Superior temporal gyrus (tissue), 1 donor: ENCODE measurements around the gene HEYL.

Source experiments
- DNase-seq: peaks from one replicate; pipeline ENCODE4 v3.0.0-alpha.2; 2016; ENCODE audit errors: extremely low spot score

The HEYL gene

GRCh38 chr1:39638965-39639304, 508 bp downstream of the HEYL start:
- DNase-seq = no peak

GRCh38 chr1:39637361-39637760, 2.1 kb downstream of the HEYL start:
- DNase-seq = no peak

GRCh38 chr1:39635871-39636210, 3.6 kb downstream of the HEYL start:
- DNase-seq = no peak

GRCh38 chr1:39635205-39635870, 4.1 kb downstream of the HEYL start:
- no peak for DNase-seq

- no peak for DNase-seq
These were observed 6.0 kb downstream of the HEYL start for GRCh38 chr1:39633422-39633821.

GRCh38 chr1:39632682-39633417, 6.6 kb downstream of the HEYL start:
- no peak for DNase-seq

GRCh38 chr1:39632323-39632681, 7.1 kb downstream of the HEYL start:
- DNase-seq = no peak

- no peak for DNase-seq
These were observed 7.8 kb downstream of the HEYL start for GRCh38 chr1:39631361-39632322.

- no peak for DNase-seq
These were observed 10.6 kb downstream of the HEYL start for GRCh38 chr1:39628807-39629350.

- no peak for DNase-seq
These were observed 12.8 kb downstream of the HEYL start for GRCh38 chr1:39626646-39627045.

- DNase-seq = peak; percentile 22
These were observed 13.8 kb downstream of the HEYL start for GRCh38 chr1:39625462-39626273.

- DNase-seq = no peak
These were observed 14.4 kb downstream of the HEYL start for GRCh38 chr1:39625009-39625408.

- DNase-seq = no peak
These were observed 16.4 kb downstream of the HEYL start for GRCh38 chr1:39623053-39623452.

- no peak for DNase-seq
These were observed 17.0 kb downstream of the HEYL start for GRCh38 chr1:39622427-39622826.

- no peak for DNase-seq
These were observed 18.7 kb downstream of the HEYL start for GRCh38 chr1:39620659-39621165.

- no peak for DNase-seq
These were observed 21.9 kb downstream of the HEYL start for GRCh38 chr1:39617488-39618049.

- DNase-seq = no peak
These were observed 24.3 kb downstream of the HEYL start for GRCh38 chr1:39615086-39615673.

GRCh38 chr1:39614488-39614887, 25.0 kb downstream of the HEYL start:
- DNase-seq = no peak

- no peak for DNase-seq
These were observed 26.2 kb downstream of the HEYL start for GRCh38 chr1:39613250-39613649.

- no peak for DNase-seq
These were observed 29.7 kb downstream of the HEYL start for GRCh38 chr1:39609618-39610331.
